ENCODE measurements around the gene ST14.

GRCh38 chr11:130208241-130209127 is 48.9 kb downstream of the ST14 start:
- no peak for TF ChIP-seq POLR2AphosphoS5 (IDR thresholded peaks at IDR 0.05; ENCODE audit: insufficient read depth, low read depth, low read length)
- TF ChIP-seq, protein P1, sequence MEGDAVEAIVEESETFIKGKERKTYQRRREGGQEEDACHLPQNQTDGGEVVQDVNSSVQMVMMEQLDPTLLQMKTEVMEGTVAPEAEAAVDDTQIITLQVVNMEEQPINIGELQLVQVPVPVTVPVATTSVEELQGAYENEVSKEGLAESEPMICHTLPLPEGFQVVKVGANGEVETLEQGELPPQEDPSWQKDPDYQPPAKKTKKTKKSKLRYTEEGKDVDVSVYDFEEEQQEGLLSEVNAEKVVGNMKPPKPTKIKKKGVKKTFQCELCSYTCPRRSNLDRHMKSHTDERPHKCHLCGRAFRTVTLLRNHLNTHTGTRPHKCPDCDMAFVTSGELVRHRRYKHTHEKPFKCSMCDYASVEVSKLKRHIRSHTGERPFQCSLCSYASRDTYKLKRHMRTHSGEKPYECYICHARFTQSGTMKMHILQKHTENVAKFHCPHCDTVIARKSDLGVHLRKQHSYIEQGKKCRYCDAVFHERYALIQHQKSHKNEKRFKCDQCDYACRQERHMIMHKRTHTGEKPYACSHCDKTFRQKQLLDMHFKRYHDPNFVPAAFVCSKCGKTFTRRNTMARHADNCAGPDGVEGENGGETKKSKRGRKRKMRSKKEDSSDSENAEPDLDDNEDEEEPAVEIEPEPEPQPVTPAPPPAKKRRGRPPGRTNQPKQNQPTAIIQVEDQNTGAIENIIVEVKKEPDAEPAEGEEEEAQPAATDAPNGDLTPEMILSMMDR (IDR thresholded peaks at IDR 0.05; ENCODE audit: extremely low read depth in 1 of 2, insufficient read depth in 1 of 2, low read depth in 1 of 2, low read length in 2 of 2), result no peak
- no peak for TF ChIP-seq EZH2 (IDR thresholded peaks at IDR 0.05; ENCODE audit: borderline replicate concordance, low read depth, low read length, severe bottlenecking)
